IMR-90 (cell line): ENCODE data around the gene SEC24B. TPM values are rescaled to one million over a fixed set of nuclear protein-coding genes. Genes with fewer than 3 reads are reported as not detected.
"Not testable (repeated sequence)": the region's sequence is repeated elsewhere in the genome, so short reads cannot be mapped to it uniquely, and the experiment has no call there.

Experiments
- ATAC-seq: fragments of 200-7000 bp; cut with Tn5 transposase; 2 replicates; pipeline ENCODE4 v1.9.1; 2020; ENCODE audit warnings: low read depth, mild to moderate bottlenecking, moderate library complexity
- BruUV-seq: library from RNA; stranded (reverse); fragments of 400-500 nt; replicated peaks from 2 replicates; lab custom pipeline; 2021; lab: Mats Ljungman, UMichigan
- CTCF ChIA-PET: fragments of 300-600 bp; formaldehyde crosslinking; extraction: SDS; loops from one replicate; lab custom pipeline; 2021; ENCODE audit warnings: antibody characterized with exemption; lab: Yijun Ruan, JAX
- POLR2A ChIA-PET: fragments of 300-600 bp; sonication (Branson Sonifier 250); formaldehyde crosslinking; loops from one replicate; lab custom pipeline; 2022; ENCODE audit warnings: antibody characterized with exemption; ENCODE audit not compliant: unreplicated experiment; lab: Charles Lee
- DNase-seq: peaks from one replicate; pipeline ENCODE4 v3.0.0; 2013
- H2AFZ ChIP-seq: replicated peaks from 2 replicates; pipeline ENCODE3; 2013; ENCODE audit warnings: low read length, mild to moderate bottlenecking; ENCODE audit not compliant: poor library complexity
- H2AK5ac ChIP-seq: 2 replicates; pipeline ENCODE4 v1.6.1; 2013; ENCODE audit warnings: low read depth, low read length, inconsistent platforms
- H2AK9ac ChIP-seq: replicated peaks from 2 replicates; pipeline ENCODE3; 2013; ENCODE audit warnings: mild to moderate bottlenecking, low read depth, low read length, moderate library complexity; ENCODE audit not compliant: poor library complexity
- H2BK120ac ChIP-seq: 2 replicates; pipeline ENCODE4 v1.6.1; 2013; ENCODE audit warnings: low read depth, low read length, inconsistent platforms
- H2BK15ac ChIP-seq: 3 replicates; pipeline ENCODE4 v1.6.1; 2013; ENCODE audit warnings: low read depth, low read length, inconsistent platforms
- H2BK20ac ChIP-seq: 2 replicates; pipeline ENCODE4 v1.6.1; 2013; ENCODE audit warnings: low read depth, mild to moderate bottlenecking, inconsistent platforms, low read length, moderate library complexity
- H2BK5ac ChIP-seq: 2 replicates; pipeline ENCODE4 v1.6.1; 2013; ENCODE audit warnings: mild to moderate bottlenecking, low read depth, low read length, inconsistent platforms; ENCODE audit not compliant: poor library complexity, severe bottlenecking
- H3K14ac ChIP-seq: replicated peaks from 2 replicates; pipeline ENCODE4 v1.6.1; 2013; ENCODE audit warnings: low read depth, low read length, inconsistent platforms
- H3K18ac ChIP-seq: 2 replicates; pipeline ENCODE4 v1.6.1; 2013; ENCODE audit warnings: low read depth, low read length, control low read depth
- H3K23ac ChIP-seq: 2 replicates; pipeline ENCODE4 v1.6.1; 2013; ENCODE audit warnings: low read depth, low read length, inconsistent platforms
- H3K27ac ChIP-seq: 2 replicates; pipeline ENCODE4 v1.5.1; 2013; ENCODE audit warnings: mild to moderate bottlenecking, control low read depth, low read length; ENCODE audit not compliant: insufficient read depth
- H3K27me3 ChIP-seq: 2 replicates; pipeline ENCODE4 v1.6.1; 2013; ENCODE audit warnings: low read length; ENCODE audit not compliant: control insufficient read depth, insufficient read depth
- H3K36me3 ChIP-seq: 2 replicates; pipeline ENCODE4 v1.6.1; 2013; ENCODE audit warnings: low read length, mixed read lengths; ENCODE audit not compliant: control insufficient read depth, insufficient read depth
- H3K4ac ChIP-seq: 2 replicates; pipeline ENCODE4 v1.6.1; 2013; ENCODE audit warnings: low read depth, low read length, inconsistent platforms
- H3K4me1 ChIP-seq: 2 replicates; pipeline ENCODE4 v1.6.1; 2013; ENCODE audit warnings: low read length, mixed read lengths; ENCODE audit not compliant: control insufficient read depth, insufficient read depth
- H3K4me2 ChIP-seq: 2 replicates; pipeline ENCODE4 v1.6.1; 2013; ENCODE audit warnings: low read depth, mild to moderate bottlenecking, control low read depth, low read length, moderate library complexity
- H3K4me3 ChIP-seq: 2 replicates; pipeline ENCODE4 v1.5.1; 2013; ENCODE audit warnings: low read depth, mild to moderate bottlenecking, control low read depth, low read length, moderate library complexity; ENCODE audit not compliant: insufficient read depth
- H3K56ac ChIP-seq: 2 replicates; pipeline ENCODE4 v1.6.1; 2013; ENCODE audit warnings: low read length, inconsistent platforms; ENCODE audit not compliant: insufficient read depth; ENCODE audit errors: extremely low read depth
- H3K79me1 ChIP-seq, 2 experiments: 2 replicates each; pipeline ENCODE4 v1.6.1; 2013; ENCODE audit warnings: low read length in 2 of 2, inconsistent platforms in 1 of 2, low read depth in 1 of 2
- H3K9ac ChIP-seq: 2 replicates; pipeline ENCODE4 v1.6.1; 2013; ENCODE audit warnings: low read depth, low read length, control low read depth
- H3K9me1 ChIP-seq: 2 replicates; pipeline ENCODE4 v1.6.1; 2013; ENCODE audit warnings: low read length, inconsistent platforms; ENCODE audit not compliant: insufficient read depth
- H3K9me3 ChIP-seq: 2 replicates; pipeline ENCODE4 v1.6.1; 2013; ENCODE audit warnings: low read length; ENCODE audit not compliant: control insufficient read depth, insufficient read depth
- H4K20me1 ChIP-seq: 2 replicates; pipeline ENCODE4 v1.6.1; 2013; ENCODE audit warnings: low read length, inconsistent platforms; ENCODE audit not compliant: insufficient read depth
- H4K5ac ChIP-seq: 2 replicates; pipeline ENCODE4 v1.6.1; 2013; ENCODE audit warnings: mild to moderate bottlenecking, low read depth, low read length, control low read depth
- H4K8ac ChIP-seq, 2 experiments: 2 replicates each; pipeline ENCODE4 v1.6.1; 2013; ENCODE audit warnings: low read depth in 2 of 2, low read length in 2 of 2, control low read depth in 1 of 2, inconsistent platforms in 1 of 2
- H4K91ac ChIP-seq: 2 replicates; pipeline ENCODE4 v1.6.1; 2013; ENCODE audit warnings: low read depth, low read length, inconsistent platforms; ENCODE audit not compliant: insufficient read depth
- WGBS, 2 experiments: methylation state at CpG; one replicate each; pipeline versions ENCODE4 v1.1.5 to v1.1.7; 2013; ENCODE audit warnings: missing lambda C conversion rate in 2 of 2; ENCODE audit not compliant: insufficient read length in 1 of 2; ENCODE audit errors: extremely low coverage in 2 of 2; 5-methylcytosine and 5-hydroxymethylcytosine counted together
- dilution Hi-C: fragments of 300-500 bp; cut with HindIII; formaldehyde crosslinking; loops from one replicate; pipeline ENCODE4 v1.14.3; 2018; ENCODE audit warnings: low sequenced_read_pairs; ENCODE audit not compliant: unreplicated experiment
- in situ Hi-C: fragments of 300-500 bp; cut with MboI; formaldehyde crosslinking; loops from 3 replicates; pipeline ENCODE4 v1.14.3; 2019; ENCODE audit warnings: low sequenced_read_pairs, inconsistent platforms, mixed read lengths
- intact Hi-C: fragments of 100-400 bp; cut with micrococcal nuclease; formaldehyde crosslinking; loops from 2 replicates; pipeline ENCODE4 v1.10.0; 2022
- polyA plus RNA-seq, 3 experiments: library from polyadenylated mRNA; depleted of rRNA; stranded (reverse); fragments of >200 nt; gene quantifications; 2 replicates each; pipeline ENCODE4 v1.2.3, GENCODE V29; 2012; ENCODE audit warnings: low replicate concordance in 1 of 3
- total RNA-seq: library from RNA; depleted of rRNA; stranded (reverse); fragments of >200 nt; gene quantifications from 2 replicates; pipeline ENCODE4 v1.2.3, GENCODE V29; 2012

Gene SEC24B
- total and polyA plus RNA-seq, 2 of the 4 experiments (the other 2 are of a cell fraction): 19.0 to 27.4 TPM

DNA sequence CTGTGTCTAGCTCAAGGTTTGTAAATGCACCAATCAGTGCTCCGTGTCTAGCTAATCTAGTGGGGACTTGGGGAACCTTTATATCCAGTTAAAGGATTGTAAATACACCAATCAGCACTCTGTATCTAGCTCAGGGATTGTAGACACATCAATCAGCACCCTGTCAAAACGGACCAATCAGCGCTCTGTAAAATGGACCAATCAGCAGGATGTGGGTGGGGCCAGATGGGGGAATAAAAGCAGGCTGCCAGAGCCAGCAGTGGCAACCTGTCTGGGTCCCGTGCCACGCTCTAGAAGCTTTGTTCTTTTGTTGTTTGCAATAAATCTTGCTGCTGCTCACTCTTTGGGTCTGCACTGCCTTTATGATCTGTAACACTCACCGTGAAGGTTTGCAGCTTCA, 124.5 kb downstream of the SEC24B start:
- H4K5ac ChIP-seq, ATAC-seq, H3K18ac ChIP-seq, DNase-seq, H3K56ac ChIP-seq, intact Hi-C loops, H4K8ac ChIP-seq, H4K20me1 ChIP-seq, H2AK9ac ChIP-seq, H3K14ac ChIP-seq, in situ Hi-C loops, H3K4me3 ChIP-seq, H3K4ac ChIP-seq, H3K36me3 ChIP-seq, H2BK20ac ChIP-seq, H3K9ac ChIP-seq, H4K91ac ChIP-seq, H2BK15ac ChIP-seq, H2AK5ac ChIP-seq, H2BK120ac ChIP-seq, H3K4me1 ChIP-seq, H3K23ac ChIP-seq, H3K4me2 ChIP-seq, CTCF ChIA-PET, dilution Hi-C loops, H2BK5ac ChIP-seq, H3K9me1 ChIP-seq, H3K27ac ChIP-seq, BruUV-seq, H3K27me3 ChIP-seq, H3K9me3 ChIP-seq, H3K79me1 ChIP-seq, H2AFZ ChIP-seq: not testable (repeated sequence)
- POLR2A ChIA-PET: interaction anchor here (0.6 kb wide), 1 partner anchor 775 kb away, joined by 3 read pairs; no protein-coding TSS in a partner anchor
- WGBS, 2 experiments: 100% methylated on average over 2 of the region's 6 CpGs; no CpG with 5 or more reads in 1 of the 2 experiments
